HepG2 (cell line): Measurements from ENCODE around the gene PDLIM5. TPM values are rescaled to one million over a fixed set of nuclear protein-coding genes. Genes with fewer than 3 reads are reported as not detected.

ENCODE experiments used
- ATAC-seq: fragments of 200-7000 bp; cut with Tn5 transposase; 3 replicates; pipeline ENCODE4 v1.9.1; 2020; ENCODE audit warnings: mild to moderate bottlenecking, moderate library complexity
- BruUV-seq: library from RNA; stranded (reverse); fragments of 400-500 nt; replicated peaks from 2 replicates; lab custom pipeline; 2021; lab: Mats Ljungman, UMichigan
- CTCF ChIA-PET: fragments of 300-600 bp; formaldehyde crosslinking; extraction: SDS; loops from one replicate; lab custom pipeline; 2021; ENCODE audit warnings: low total read pairs, inconsistent platforms, low intra/inter-chr PET ratio; lab: Yijun Ruan, JAX
- POLR2A ChIA-PET: fragments of 350-600 bp; sonication (Branson Sonifier 250); formaldehyde crosslinking; loops from one replicate; lab custom pipeline; 2020; ENCODE audit warnings: antibody characterized with exemption, inconsistent platforms; lab: Yijun Ruan, JAX
- DNase-seq: peaks from one replicate; pipeline ENCODE4 v3.0.0-alpha.2; 2015; ENCODE audit warnings: low spot score
- FAIRE-seq: peaks from 3 replicates; lab custom pipeline; 2011; peaks lifted over from hg19 to GRCh38; lab: Jason Lieb, UNC
- H2AFZ ChIP-seq: one replicate; pipeline ENCODE4 v1.6.1; 2011; ENCODE audit warnings: low read length, inconsistent platforms
- H3K27ac ChIP-seq: fragments of 300-600 bp; 3 replicates; pipeline ENCODE4 v1.8.0; 2011; ENCODE audit warnings: mixed run types, mild to moderate bottlenecking, mixed read lengths, low read length, inconsistent platforms; ENCODE audit not compliant: insufficient read depth; ENCODE audit errors: extremely low read length
- H3K27me3 ChIP-seq, 2 experiments: fragments of 200-600 bp in 1 of 2; 2 replicates in 1 of 2; 3 replicates in 1 of 2; pipeline versions ENCODE4 v1.6.0 to v1.8.0; 2011; ENCODE audit warnings: low read length in 2 of 2, mild to moderate bottlenecking in 2 of 2, moderate library complexity in 2 of 2, inconsistent platforms in 1 of 2; ENCODE audit not compliant: insufficient read depth in 2 of 2, control insufficient read depth in 1 of 2
- H3K36me3 ChIP-seq, 2 experiments: fragments of 200-600 bp in 1 of 2; replicated peaks in 1 of 2; 2 replicates in 1 of 2; 3 replicates in 1 of 2; pipeline versions ENCODE4 v1.5.1 to v1.8.0; 2011; ENCODE audit warnings: low read length in 2 of 2, inconsistent platforms in 1 of 2; ENCODE audit not compliant: insufficient read depth in 2 of 2, control insufficient read depth in 1 of 2
- H3K4me1 ChIP-seq: 2 replicates; pipeline ENCODE4 v1.5.1; 2012; ENCODE audit warnings: low read length, inconsistent platforms; ENCODE audit not compliant: insufficient read depth
- H3K4me2 ChIP-seq: 2 replicates; pipeline ENCODE4 v1.6.0; 2011; ENCODE audit warnings: low read depth, low read length, inconsistent platforms
- H3K4me3 ChIP-seq, 3 experiments: fragments of 200-600 bp in 1 of 3; sonication (generic), shearing (Covaris generic) in 1 of 3; replicated peaks in 1 of 3; 2 replicates each; pipeline ENCODE4 v1.5.1; 2011 to 2016; ENCODE audit warnings: low read length in 3 of 3, inconsistent platforms in 2 of 3, low read depth in 2 of 3, mild to moderate bottlenecking in 2 of 3, control low read depth in 1 of 3, mixed read lengths in 1 of 3; ENCODE audit not compliant: insufficient read depth in 1 of 3
- H3K79me2 ChIP-seq: one replicate; pipeline ENCODE4 v1.6.1; 2011; ENCODE audit warnings: low read length, inconsistent platforms; ENCODE audit not compliant: insufficient read depth
- H3K9ac ChIP-seq: 2 replicates; pipeline ENCODE4 v1.6.0; 2011; ENCODE audit warnings: mild to moderate bottlenecking, low read depth, low read length, inconsistent platforms; ENCODE audit not compliant: insufficient read depth
- H3K9me3 ChIP-seq: 2 replicates; pipeline ENCODE4 v1.5.1; 2012; ENCODE audit warnings: mild to moderate bottlenecking, low read length
- H4K20me1 ChIP-seq: 2 replicates; pipeline ENCODE4 v1.6.0; 2011; ENCODE audit warnings: inconsistent platforms, mild to moderate bottlenecking, low read length, moderate library complexity; ENCODE audit not compliant: insufficient read depth
- ETS1 ChIP-seq: sonication (generic); formaldehyde crosslinking; IDR thresholded peaks from 2 replicates; pipeline ENCODE4 v1.4.0; 2020; ENCODE audit warnings: missing genetic modification reagents
- EZH2 ChIP-seq: conservative IDR thresholded peaks from 2 replicates; pipeline ENCODE4 v1.6.1; 2012; ENCODE audit warnings: mild to moderate bottlenecking, low read depth, low read length, moderate library complexity
- FOXK2 ChIP-seq: fragments of 450-650 bp; IDR thresholded peaks from 2 replicates; pipeline ENCODE4 v1.6.1; 2016
- HDAC2 ChIP-seq: sonication (generic); formaldehyde crosslinking; IDR thresholded peaks from 2 replicates; pipeline ENCODE4 v1.4.0; 2020; ENCODE audit warnings: missing genetic modification reagents
- KMT2A ChIP-seq: sonication (generic); formaldehyde crosslinking; IDR thresholded peaks from 2 replicates; pipeline ENCODE4 v1.4.0; 2020; ENCODE audit warnings: missing genetic modification reagents
- RNF219 ChIP-seq: sonication (generic); formaldehyde crosslinking; IDR thresholded peaks from 2 replicates; pipeline ENCODE4 v1.5.0; 2020; ENCODE audit warnings: mild to moderate bottlenecking, missing genetic modification reagents
- TCF7L2 ChIP-seq: IDR thresholded peaks from 2 replicates; pipeline ENCODE4 v1.6.1; 2011; ENCODE audit warnings: mild to moderate bottlenecking, low read depth, low read length, moderate library complexity
- ZFP36L1 ChIP-seq: sonication (generic); formaldehyde crosslinking; IDR thresholded peaks from 2 replicates; pipeline ENCODE4 v1.8.0; 2022; ENCODE audit warnings: mild to moderate bottlenecking, missing genetic modification reagents, moderate library complexity
- ZNF609 ChIP-seq: sonication (generic); formaldehyde crosslinking; IDR thresholded peaks from 2 replicates; pipeline ENCODE4 v1.4.0; 2020; ENCODE audit warnings: mild to moderate bottlenecking, missing genetic modification reagents, borderline replicate concordance
- WGBS: methylation state at CpG from one replicate; pipeline ENCODE4 v1.1.6; 2017; ENCODE audit warnings: low lambda C conversion rate; 5-methylcytosine and 5-hydroxymethylcytosine counted together
- in situ Hi-C: cut with HindIII; loops from 2 replicates; pipeline ENCODE4 v1.10.0; 2017; ENCODE audit warnings: low pct_unique_long_range_greater_than_20kb; ENCODE audit not compliant: extremely low pct_ligation_motif_present
- intact Hi-C: fragments of 100-400 bp; cut with micrococcal nuclease; formaldehyde crosslinking; loops from one replicate; pipeline ENCODE4 v1.10.0; 2022; ENCODE audit not compliant: unreplicated experiment
- polyA plus RNA-seq, 8 experiments: library from polyadenylated mRNA; depleted of rRNA in 3 of 8; stranded (reverse) in 7 of 8; unstranded in 1 of 8; fragments of >200 nt; fragmentation: Illumina TruSeq in 4 of 8; extraction: Trizol in 4 of 8; gene quantifications; 2 replicates each; pipeline versions ENCODE4 v1.2.1 to v1.2.3, GENCODE V29; 2011 to 2016; ENCODE audit warnings: low read depth in 4 of 8, missing spikeins in 1 of 8, mixed read lengths in 1 of 8; ENCODE audit not compliant: insufficient read depth in 1 of 8
- total RNA-seq, 5 experiments: library from RNA; depleted of rRNA; stranded (reverse); fragments of >200 nt; fragmentation: Illumina TruSeq; extraction: Trizol; gene quantifications; 2 replicates each; pipeline ENCODE4 v1.2.3, GENCODE V29; 2016; ENCODE audit warnings: low read depth in 1 of 5

PDLIM5 gene
- total and polyA plus RNA-seq, 2 of the 13 experiments (the other 11 are each of a cell fraction or from before 2014, with no cell fraction given) = 52.8 to 119 TPM

- TF ChIP-seq ZNF609 (no peak), ZFP36L1 (CRISPR knock-in tag) (no peak), FOXK2 (no peak)
These were observed 36.9 kb downstream of the PDLIM5 start (continued) for GRCh38 chr4:94488670-94489069.

- Histone ChIP-seq H3K9ac (no peak overlapping the region), H3K27me3 (no peaks in the 10 kb centered on the region; a peak in 1 of 5 replicates), H3K27ac (no peak overlapping the region), H3K9me3 (no peaks in the 10 kb centered on the region), H2AFZ (no peak overlapping the region), H3K4me2 (no peak overlapping the region), H4K20me1 (no peaks in the 10 kb centered on the region), H3K36me3 (0 out of 5 replicates have a peak, but pooled peaks cover 0 to 3% of the 10 kb centered on the region in 2 experiments), H3K4me3 (no peak overlapping the region), H3K79me2 (peaks cover 47% of the 10 kb centered on the region), H3K4me1 (no peaks in the 10 kb centered on the region)
- BruUV-seq = no TSS peak
- WGBS = 95% methylated on average over 3 of the region's 3 CpGs
- ChIA-PET POLR2A (no interaction called here), CTCF (no interaction called here)
- ATAC-seq (no peak; the same call in 2 of the 3 replicates), FAIRE-seq (no peak), DNase-seq (no peak)
- intact Hi-C loops (no loop called here), in situ Hi-C loops (no loop called here)
- TF ChIP-seq ETS1 (CRISPR knock-in tag) = no peak
- TF ChIP-seq HDAC2 = no peak
- no peak for TF ChIP-seq EZH2
- TF ChIP-seq ZNF609 = no peak
- TF ChIP-seq RNF219 (CRISPR knock-in tag) = no peak
- TF ChIP-seq TCF7L2 = no peak
- TF ChIP-seq KMT2A = no peak
These were observed 37.4 kb downstream of the PDLIM5 start for GRCh38 chr4:94489098-94489497.
